GM23338 (cell line): Measurements from ENCODE around the gene TTC8. TPM values are rescaled to one million over a fixed set of nuclear protein-coding genes. Genes with fewer than 3 reads are reported as not detected.
"Not testable (repeated sequence)": the region's sequence is repeated elsewhere in the genome, so short reads cannot be mapped to it uniquely, and the experiment has no call there.

Source experiments
- ATAC-seq: fragments of 200-7000 bp; cut with Tn5 transposase; 3 replicates; pipeline ENCODE4 v1.9.1; 2020
- DNase-seq: peaks from one replicate; pipeline ENCODE4 v3.0.0-alpha.2; 2015; ENCODE audit warnings: low spot score
- H2AFZ ChIP-seq: fragments of 200-600 bp; sonication (generic); 2 replicates; pipeline ENCODE4 v1.8.0; 2016; ENCODE audit warnings: antibody characterized with exemption, mild to moderate bottlenecking, moderate library complexity
- H3F3A ChIP-seq: fragments of 200-600 bp; sonication (generic); replicated peaks from 2 replicates; pipeline ENCODE4 v1.8.0; 2017; ENCODE audit warnings: antibody characterized with exemption, mixed run types, low read depth
- H3K27ac ChIP-seq: fragments of 200-600 bp; sonication (generic); 2 replicates; pipeline ENCODE4 v1.6.1; 2016; ENCODE audit warnings: low read depth
- H3K27me3 ChIP-seq: fragments of 200-600 bp; sonication (generic); 2 replicates; pipeline ENCODE4 v1.8.0; 2016; ENCODE audit warnings: mild to moderate bottlenecking, mixed run types, moderate library complexity; ENCODE audit not compliant: insufficient read depth
- H3K36me3 ChIP-seq: fragments of 200-600 bp; sonication (generic); 2 replicates; pipeline ENCODE4 v1.8.0; 2016; ENCODE audit warnings: mild to moderate bottlenecking; ENCODE audit not compliant: insufficient read depth
- H3K4me1 ChIP-seq: fragments of 200-600 bp; sonication (generic); 2 replicates; pipeline ENCODE4 v1.8.0; 2016; ENCODE audit warnings: mild to moderate bottlenecking, moderate library complexity; ENCODE audit not compliant: insufficient read depth
- H3K4me2 ChIP-seq: fragments of 200-600 bp; sonication (generic); 2 replicates; pipeline ENCODE4 v1.7.1; 2017; ENCODE audit warnings: mixed run types
- H3K4me3 ChIP-seq: fragments of 200-600 bp; sonication (generic); 2 replicates; pipeline ENCODE4 v1.6.1; 2016; ENCODE audit warnings: mixed run types
- H3K79me2 ChIP-seq: fragments of 200-600 bp; sonication (generic); replicated peaks from 2 replicates; pipeline ENCODE4 v1.8.0; 2017; ENCODE audit warnings: mild to moderate bottlenecking; ENCODE audit not compliant: insufficient read depth
- H3K9me2 ChIP-seq: fragments of 200-600 bp; sonication (generic); 2 replicates; pipeline ENCODE4 v1.8.0; 2017; ENCODE audit not compliant: insufficient read depth
- H4K20me1 ChIP-seq: fragments of 200-600 bp; sonication (generic); replicated peaks from 2 replicates; pipeline ENCODE4 v1.8.0; 2017; ENCODE audit warnings: mild to moderate bottlenecking; ENCODE audit not compliant: insufficient read depth
- H3K27ac Mint-ChIP-seq: 2 replicates; pipeline ENCODE4 v1.8.0; 2020; ENCODE audit warnings: inconsistent platforms, mild to moderate bottlenecking, moderate library complexity, mixed read lengths
- H3K27me3 Mint-ChIP-seq: 3 replicates; pipeline ENCODE4 v1.8.0; 2022; ENCODE audit warnings: low read depth, mild to moderate bottlenecking, moderate library complexity, mixed read lengths, inconsistent platforms; ENCODE audit not compliant: insufficient read depth, poor library complexity
- H3K36me3 Mint-ChIP-seq: 3 replicates; pipeline ENCODE4 v1.8.0; 2021; ENCODE audit warnings: low read depth, mild to moderate bottlenecking, inconsistent platforms, moderate library complexity, mixed read lengths
- H3K4me1 Mint-ChIP-seq: 3 replicates; pipeline ENCODE4 v1.8.0; 2020; ENCODE audit warnings: mild to moderate bottlenecking, inconsistent platforms, mixed read lengths
- H3K4me3 Mint-ChIP-seq: 3 replicates; pipeline ENCODE4 v1.8.0; 2021; ENCODE audit warnings: moderate library complexity, mild to moderate bottlenecking, inconsistent platforms, mixed read lengths
- H3K9me3 Mint-ChIP-seq: 3 replicates; pipeline ENCODE4 v1.8.0; 2020; ENCODE audit warnings: moderate library complexity, mild to moderate bottlenecking, inconsistent platforms, mixed read lengths
- CREB1 ChIP-seq: fragments of 250-450 bp; sonication (Bioruptor Pico); IDR thresholded peaks from 2 replicates; pipeline ENCODE4 v1.5.0; 2020; ENCODE audit warnings: low read depth, mild to moderate bottlenecking, moderate library complexity
- EZH2phosphoT487 ChIP-seq: fragments of 200-600 bp; sonication (generic); IDR thresholded peaks from one replicate; pipeline ENCODE4 v1.8.1; 2018; ENCODE audit warnings: antibody characterized with exemption; ENCODE audit not compliant: unreplicated experiment
- ZNF114 ChIP-seq: fragments of 250-450 bp; sonication (Bioruptor Pico); IDR thresholded peaks from 2 replicates; pipeline ENCODE4 v1.5.0; 2020; ENCODE audit warnings: mild to moderate bottlenecking, moderate library complexity
- ZNF331 ChIP-seq: fragments of 250-450 bp; sonication (Bioruptor Pico); IDR thresholded peaks from 2 replicates; pipeline ENCODE4 v1.5.0; 2020; ENCODE audit warnings: low read depth, mild to moderate bottlenecking, moderate library complexity
- polyA plus RNA-seq: library from polyadenylated mRNA; unstranded; fragments of >200 nt; fragmentation: Nextera tagmentation; extraction: Ambion mirVana; gene quantifications from 2 replicates; pipeline ENCODE4 v1.2.1, GENCODE V29; 2016
- total RNA-seq: library from RNA; depleted of rRNA; stranded (reverse); fragments of >200 nt; shearing (Covaris generic); gene quantifications from 2 replicates; pipeline ENCODE4 v1.2.3, GENCODE V29; 2014
- TF ChIP-seq, protein P1 (sequence below): fragments of 250-450 bp; sonication (Bioruptor Pico); IDR thresholded peaks from 2 replicates; pipeline ENCODE4 v1.5.0; 2020; ENCODE audit warnings: mild to moderate bottlenecking, moderate library complexity
- TF ChIP-seq, protein P2 (sequence below): IDR thresholded peaks from one replicate; pipeline ENCODE4 v1.6.1; 2018; ENCODE audit warnings: antibody characterized with exemption; ENCODE audit not compliant: unreplicated experiment
- TF ChIP-seq, protein P3 (sequence below): IDR thresholded peaks from 2 replicates; pipeline ENCODE4 v1.6.1; 2016; ENCODE audit warnings: antibody characterized with exemption

The TTC8 gene
- total and polyA plus RNA-seq, 2 experiments from 2014 or later, result 7.5 to 10.5 TPM

DNA sequence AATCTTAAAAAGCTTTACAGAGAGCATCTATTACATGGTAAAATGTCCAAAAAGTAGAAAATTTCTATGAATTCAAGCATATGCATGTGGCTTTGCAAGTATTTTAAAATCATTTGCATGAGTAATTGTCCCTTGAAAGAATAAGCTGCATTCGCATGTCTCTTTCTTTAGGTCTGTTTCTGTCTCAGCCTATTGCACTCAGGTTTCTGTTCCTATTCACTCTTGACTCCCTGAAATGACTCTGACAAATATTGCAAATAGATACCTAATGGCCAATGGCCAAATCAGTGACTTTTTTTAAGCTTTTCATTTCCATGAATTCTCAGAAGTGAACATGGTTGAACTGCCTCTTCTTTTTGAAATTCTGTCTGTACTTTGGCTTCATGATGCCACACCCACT is 6.4 kb upstream of the TTC8 start:
- Histone ChIP-seq H2AFZ (no peak overlapping the region), H3K4me2 (no peak overlapping the region), H3K9me2 (no peaks in the 10 kb centered on the region), H3F3A (no peaks in the 10 kb centered on the region), H3K27me3 (no peaks in the 10 kb centered on the region), H4K20me1 (no peaks in the 10 kb centered on the region), H3K4me3 (no peak overlapping the region), H3K27ac (no peak overlapping the region), H3K36me3 (no peaks in the 10 kb centered on the region), H3K79me2 (no peaks in the 10 kb centered on the region), H3K4me1 (no peaks in the 10 kb centered on the region)
- Mint-ChIP-seq H3K9me3 (no peaks in the 10 kb centered on the region), H3K27ac (no peak overlapping the region), H3K27me3 (no peaks in the 10 kb centered on the region), H3K4me1 (no peaks in the 10 kb centered on the region), H3K4me3 (no peak overlapping the region), H3K36me3 (no peaks in the 10 kb centered on the region)
- DNase-seq, result no peak
- TF ChIP-seq, protein P1, sequence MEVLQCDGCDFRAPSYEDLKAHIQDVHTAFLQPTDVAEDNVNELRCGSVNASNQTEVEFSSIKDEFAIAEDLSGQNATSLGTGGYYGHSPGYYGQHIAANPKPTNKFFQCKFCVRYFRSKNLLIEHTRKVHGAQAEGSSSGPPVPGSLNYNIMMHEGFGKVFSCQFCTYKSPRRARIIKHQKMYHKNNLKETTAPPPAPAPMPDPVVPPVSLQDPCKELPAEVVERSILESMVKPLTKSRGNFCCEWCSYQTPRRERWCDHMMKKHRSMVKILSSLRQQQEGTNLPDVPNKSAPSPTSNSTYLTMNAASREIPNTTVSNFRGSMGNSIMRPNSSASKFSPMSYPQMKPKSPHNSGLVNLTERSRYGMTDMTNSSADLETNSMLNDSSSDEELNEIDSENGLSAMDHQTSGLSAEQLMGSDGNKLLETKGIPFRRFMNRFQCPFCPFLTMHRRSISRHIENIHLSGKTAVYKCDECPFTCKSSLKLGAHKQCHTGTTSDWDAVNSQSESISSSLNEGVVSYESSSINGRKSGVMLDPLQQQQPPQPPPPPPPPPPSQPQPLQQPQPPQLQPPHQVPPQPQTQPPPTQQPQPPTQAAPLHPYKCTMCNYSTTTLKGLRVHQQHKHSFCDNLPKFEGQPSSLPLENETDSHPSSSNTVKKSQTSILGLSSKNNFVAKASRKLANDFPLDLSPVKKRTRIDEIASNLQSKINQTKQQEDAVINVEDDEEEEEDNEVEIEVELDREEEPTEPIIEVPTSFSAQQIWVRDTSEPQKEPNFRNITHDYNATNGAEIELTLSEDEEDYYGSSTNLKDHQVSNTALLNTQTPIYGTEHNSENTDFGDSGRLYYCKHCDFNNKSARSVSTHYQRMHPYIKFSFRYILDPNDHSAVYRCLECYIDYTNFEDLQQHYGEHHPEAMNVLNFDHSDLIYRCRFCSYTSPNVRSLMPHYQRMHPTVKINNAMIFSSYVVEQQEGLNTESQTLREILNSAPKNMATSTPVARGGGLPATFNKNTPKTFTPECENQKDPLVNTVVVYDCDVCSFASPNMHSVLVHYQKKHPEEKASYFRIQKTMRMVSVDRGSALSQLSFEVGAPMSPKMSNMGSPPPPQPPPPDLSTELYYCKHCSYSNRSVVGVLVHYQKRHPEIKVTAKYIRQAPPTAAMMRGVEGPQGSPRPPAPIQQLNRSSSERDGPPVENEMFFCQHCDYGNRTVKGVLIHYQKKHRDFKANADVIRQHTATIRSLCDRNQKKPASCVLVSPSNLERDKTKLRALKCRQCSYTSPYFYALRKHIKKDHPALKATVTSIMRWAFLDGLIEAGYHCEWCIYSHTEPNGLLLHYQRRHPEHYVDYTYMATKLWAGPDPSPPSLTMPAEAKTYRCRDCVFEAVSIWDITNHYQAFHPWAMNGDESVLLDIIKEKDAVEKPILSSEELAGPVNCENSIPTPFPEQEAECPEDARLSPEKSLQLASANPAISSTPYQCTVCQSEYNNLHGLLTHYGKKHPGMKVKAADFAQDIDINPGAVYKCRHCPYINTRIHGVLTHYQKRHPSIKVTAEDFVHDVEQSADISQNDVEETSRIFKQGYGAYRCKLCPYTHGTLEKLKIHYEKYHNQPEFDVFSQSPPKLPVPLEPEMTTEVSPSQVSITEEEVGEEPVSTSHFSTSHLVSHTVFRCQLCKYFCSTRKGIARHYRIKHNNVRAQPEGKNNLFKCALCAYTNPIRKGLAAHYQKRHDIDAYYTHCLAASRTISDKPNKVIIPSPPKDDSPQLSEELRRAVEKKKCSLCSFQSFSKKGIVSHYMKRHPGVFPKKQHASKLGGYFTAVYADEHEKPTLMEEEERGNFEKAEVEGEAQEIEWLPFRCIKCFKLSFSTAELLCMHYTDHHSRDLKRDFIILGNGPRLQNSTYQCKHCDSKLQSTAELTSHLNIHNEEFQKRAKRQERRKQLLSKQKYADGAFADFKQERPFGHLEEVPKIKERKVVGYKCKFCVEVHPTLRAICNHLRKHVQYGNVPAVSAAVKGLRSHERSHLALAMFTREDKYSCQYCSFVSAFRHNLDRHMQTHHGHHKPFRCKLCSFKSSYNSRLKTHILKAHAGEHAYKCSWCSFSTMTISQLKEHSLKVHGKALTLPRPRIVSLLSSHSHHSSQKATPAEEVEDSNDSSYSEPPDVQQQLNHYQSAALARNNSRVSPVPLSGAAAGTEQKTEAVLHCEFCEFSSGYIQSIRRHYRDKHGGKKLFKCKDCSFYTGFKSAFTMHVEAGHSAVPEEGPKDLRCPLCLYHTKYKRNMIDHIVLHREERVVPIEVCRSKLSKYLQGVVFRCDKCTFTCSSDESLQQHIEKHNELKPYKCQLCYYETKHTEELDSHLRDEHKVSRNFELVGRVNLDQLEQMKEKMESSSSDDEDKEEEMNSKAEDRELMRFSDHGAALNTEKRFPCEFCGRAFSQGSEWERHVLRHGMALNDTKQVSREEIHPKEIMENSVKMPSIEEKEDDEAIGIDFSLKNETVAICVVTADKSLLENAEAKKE, result no peak
- no peak for TF ChIP-seq ZNF114 (CRISPR knock-in tag)
- TF ChIP-seq, protein P2, sequence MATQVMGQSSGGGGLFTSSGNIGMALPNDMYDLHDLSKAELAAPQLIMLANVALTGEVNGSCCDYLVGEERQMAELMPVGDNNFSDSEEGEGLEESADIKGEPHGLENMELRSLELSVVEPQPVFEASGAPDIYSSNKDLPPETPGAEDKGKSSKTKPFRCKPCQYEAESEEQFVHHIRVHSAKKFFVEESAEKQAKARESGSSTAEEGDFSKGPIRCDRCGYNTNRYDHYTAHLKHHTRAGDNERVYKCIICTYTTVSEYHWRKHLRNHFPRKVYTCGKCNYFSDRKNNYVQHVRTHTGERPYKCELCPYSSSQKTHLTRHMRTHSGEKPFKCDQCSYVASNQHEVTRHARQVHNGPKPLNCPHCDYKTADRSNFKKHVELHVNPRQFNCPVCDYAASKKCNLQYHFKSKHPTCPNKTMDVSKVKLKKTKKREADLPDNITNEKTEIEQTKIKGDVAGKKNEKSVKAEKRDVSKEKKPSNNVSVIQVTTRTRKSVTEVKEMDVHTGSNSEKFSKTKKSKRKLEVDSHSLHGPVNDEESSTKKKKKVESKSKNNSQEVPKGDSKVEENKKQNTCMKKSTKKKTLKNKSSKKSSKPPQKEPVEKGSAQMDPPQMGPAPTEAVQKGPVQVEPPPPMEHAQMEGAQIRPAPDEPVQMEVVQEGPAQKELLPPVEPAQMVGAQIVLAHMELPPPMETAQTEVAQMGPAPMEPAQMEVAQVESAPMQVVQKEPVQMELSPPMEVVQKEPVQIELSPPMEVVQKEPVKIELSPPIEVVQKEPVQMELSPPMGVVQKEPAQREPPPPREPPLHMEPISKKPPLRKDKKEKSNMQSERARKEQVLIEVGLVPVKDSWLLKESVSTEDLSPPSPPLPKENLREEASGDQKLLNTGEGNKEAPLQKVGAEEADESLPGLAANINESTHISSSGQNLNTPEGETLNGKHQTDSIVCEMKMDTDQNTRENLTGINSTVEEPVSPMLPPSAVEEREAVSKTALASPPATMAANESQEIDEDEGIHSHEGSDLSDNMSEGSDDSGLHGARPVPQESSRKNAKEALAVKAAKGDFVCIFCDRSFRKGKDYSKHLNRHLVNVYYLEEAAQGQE, result no peak
- no peak for TF ChIP-seq CREB1
- TF ChIP-seq, protein P3, sequence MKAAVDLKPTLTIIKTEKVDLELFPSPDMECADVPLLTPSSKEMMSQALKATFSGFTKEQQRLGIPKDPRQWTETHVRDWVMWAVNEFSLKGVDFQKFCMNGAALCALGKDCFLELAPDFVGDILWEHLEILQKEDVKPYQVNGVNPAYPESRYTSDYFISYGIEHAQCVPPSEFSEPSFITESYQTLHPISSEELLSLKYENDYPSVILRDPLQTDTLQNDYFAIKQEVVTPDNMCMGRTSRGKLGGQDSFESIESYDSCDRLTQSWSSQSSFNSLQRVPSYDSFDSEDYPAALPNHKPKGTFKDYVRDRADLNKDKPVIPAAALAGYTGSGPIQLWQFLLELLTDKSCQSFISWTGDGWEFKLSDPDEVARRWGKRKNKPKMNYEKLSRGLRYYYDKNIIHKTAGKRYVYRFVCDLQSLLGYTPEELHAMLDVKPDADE, result no peak
- TF ChIP-seq ZNF331 (CRISPR knock-in tag), result no peak
- TF ChIP-seq EZH2phosphoT487, result no peak
- no peak for ATAC-seq

DNA sequence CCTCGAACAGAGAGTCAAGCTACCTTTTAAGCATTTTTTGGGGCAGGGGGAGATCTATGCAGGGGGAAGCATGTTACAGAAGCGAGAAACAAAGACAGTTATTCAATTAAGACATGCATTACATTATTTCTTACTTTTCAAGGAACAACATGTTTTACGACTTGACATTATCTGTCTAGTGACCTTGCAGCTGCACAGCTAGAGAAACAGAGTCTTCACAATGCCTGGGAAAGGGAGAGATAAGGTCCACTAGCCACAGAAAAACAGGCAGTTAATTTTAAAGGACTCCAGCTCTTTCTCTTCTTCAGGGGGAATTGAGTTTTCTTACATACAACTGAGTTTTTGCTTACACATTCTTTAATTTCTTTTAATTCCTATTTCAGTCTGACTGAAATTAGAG is 4.8 kb upstream of the TTC8 start:
- H3K9me3 Mint-ChIP-seq, ATAC-seq, H3K4me1 Mint-ChIP-seq, DNase-seq, H3K36me3 ChIP-seq, H3K27ac ChIP-seq, H3K4me3 ChIP-seq, H3K9me2 ChIP-seq, H3K27me3 ChIP-seq, H2AFZ ChIP-seq, H3K27ac Mint-ChIP-seq, H3K36me3 Mint-ChIP-seq, H3K4me3 Mint-ChIP-seq, H3K4me2 ChIP-seq, H4K20me1 ChIP-seq, H3K27me3 Mint-ChIP-seq, H3K79me2 ChIP-seq, H3K4me1 ChIP-seq, H3F3A ChIP-seq: not testable (repeated sequence)
